RWPE2 (cell line): Measurements from ENCODE around the gene RHBDD2.

Experiments used
- ATAC-seq: fragments of 200-7000 bp; cut with Tn5 transposase; 3 replicates; pipeline ENCODE4 v1.9.1; 2021; ENCODE audit warnings: low read depth
- DNase-seq: peaks from one replicate; pipeline ENCODE4 v3.0.0-alpha.2; 2020; ENCODE audit warnings: low spot score
- H3K27ac ChIP-seq: fragments of 450-650 bp; 2 replicates; pipeline ENCODE4 v1.5.1; 2017; ENCODE audit warnings: mild to moderate bottlenecking; ENCODE audit not compliant: poor library complexity, severe bottlenecking
- H3K27me3 ChIP-seq: fragments of 250-450 bp; sonication (Bioruptor Pico); 2 replicates; pipeline ENCODE4 v1.5.1; 2021; ENCODE audit warnings: mild to moderate bottlenecking, moderate library complexity; ENCODE audit not compliant: insufficient read depth, poor library complexity, severe bottlenecking
- H3K36me3 ChIP-seq: fragments of 250-450 bp; sonication (Bioruptor Pico); 2 replicates; pipeline ENCODE4 v1.5.1; 2020; ENCODE audit warnings: low read depth, mild to moderate bottlenecking, moderate library complexity
- H3K4me1 ChIP-seq: fragments of 250-450 bp; sonication (Bioruptor Pico); 2 replicates; pipeline ENCODE4 v1.5.1; 2021; ENCODE audit warnings: mild to moderate bottlenecking, moderate library complexity; ENCODE audit not compliant: insufficient read depth, poor library complexity, severe bottlenecking
- H3K4me3 ChIP-seq: fragments of 250-450 bp; sonication (Bioruptor Pico); 2 replicates; pipeline ENCODE4 v1.5.1; 2021; ENCODE audit warnings: mild to moderate bottlenecking, moderate library complexity; ENCODE audit not compliant: severe bottlenecking
- H3K9me3 ChIP-seq: fragments of 250-450 bp; sonication (Bioruptor Pico); 2 replicates; pipeline ENCODE4 v1.5.1; 2021; ENCODE audit warnings: mild to moderate bottlenecking, moderate library complexity; ENCODE audit not compliant: severe bottlenecking
- CTCF ChIP-seq: fragments of 450-650 bp; IDR thresholded peaks from one replicate; pipeline ENCODE4 v1.5.1; 2017; ENCODE audit warnings: mild to moderate bottlenecking, moderate library complexity; ENCODE audit not compliant: poor library complexity, severe bottlenecking

RHBDD2 gene

GRCh38 chr7:75925717-75926435 lies 47.0 kb downstream of the RHBDD2 start:
- Histone ChIP-seq H3K27ac (no peak overlapping the region), H3K36me3 (no peaks in the 10 kb centered on the region), H3K4me3 (no peak overlapping the region), H3K9me3 (no peaks in the 10 kb centered on the region), H3K27me3 (no peaks in the 10 kb centered on the region), H3K4me1 (no peaks in the 10 kb centered on the region)
- TF ChIP-seq CTCF: no peak
- DNase-seq (no peak), ATAC-seq (no peak)

- Histone ChIP-seq H3K27me3 (no peaks in the 10 kb centered on the region), H3K4me1 (no peaks in the 10 kb centered on the region), H3K27ac (no peak overlapping the region), H3K9me3 (no peaks in the 10 kb centered on the region), H3K4me3 (no peak overlapping the region), H3K36me3 (no peaks in the 10 kb centered on the region)
- no peak for DNase-seq
- no peak for TF ChIP-seq CTCF
- no peak for ATAC-seq
Observed at GRCh38 chr7:75928568-75928914, 49.7 kb downstream of the RHBDD2 start.

GRCh38 chr7:75931680-75932079 lies 52.8 kb downstream of the RHBDD2 start:
- peaks cover 4% of the 10 kb centered on the region for H3K4me1 ChIP-seq
- no peak for DNase-seq
- no peak for TF ChIP-seq CTCF

GRCh38 chr7:75937958-75938786 lies 59.3 kb downstream of the RHBDD2 start:
- Histone ChIP-seq H3K4me1 (peaks cover 4% of the 10 kb centered on the region), H3K27ac (no peak overlapping the region)
- TF ChIP-seq CTCF: no peak

More at GRCh38 chr7:75931680-75932079, 52.8 kb downstream of the RHBDD2 start:
- H3K27ac ChIP-seq: no peak overlapping the region
- no peaks in the 10 kb centered on the region for H3K27me3 ChIP-seq
- no peaks in the 10 kb centered on the region for H3K9me3 ChIP-seq
- no peak overlapping the region for H3K4me3 ChIP-seq
- ATAC-seq: no peak
- H3K36me3 ChIP-seq: no peaks in the 10 kb centered on the region

More at GRCh38 chr7:75937958-75938786, 59.3 kb downstream of the RHBDD2 start:
- no peaks in the 10 kb centered on the region for H3K9me3 ChIP-seq
- H3K36me3 ChIP-seq: no peaks in the 10 kb centered on the region
- H3K4me3 ChIP-seq: no peak overlapping the region
- no peaks in the 10 kb centered on the region for H3K27me3 ChIP-seq
- ATAC-seq (no peak), DNase-seq (no peak)
